ENCODE measurements around the gene PPFIBP1.
A peak's percentile ranks its signal among the peaks of the same experiment; 100 is the strongest.
"Not testable (repeated sequence)": the region's sequence is repeated elsewhere in the genome, so short reads cannot be mapped to it uniquely, and the experiment has no call there.

PPFIBP1 gene

DNA sequence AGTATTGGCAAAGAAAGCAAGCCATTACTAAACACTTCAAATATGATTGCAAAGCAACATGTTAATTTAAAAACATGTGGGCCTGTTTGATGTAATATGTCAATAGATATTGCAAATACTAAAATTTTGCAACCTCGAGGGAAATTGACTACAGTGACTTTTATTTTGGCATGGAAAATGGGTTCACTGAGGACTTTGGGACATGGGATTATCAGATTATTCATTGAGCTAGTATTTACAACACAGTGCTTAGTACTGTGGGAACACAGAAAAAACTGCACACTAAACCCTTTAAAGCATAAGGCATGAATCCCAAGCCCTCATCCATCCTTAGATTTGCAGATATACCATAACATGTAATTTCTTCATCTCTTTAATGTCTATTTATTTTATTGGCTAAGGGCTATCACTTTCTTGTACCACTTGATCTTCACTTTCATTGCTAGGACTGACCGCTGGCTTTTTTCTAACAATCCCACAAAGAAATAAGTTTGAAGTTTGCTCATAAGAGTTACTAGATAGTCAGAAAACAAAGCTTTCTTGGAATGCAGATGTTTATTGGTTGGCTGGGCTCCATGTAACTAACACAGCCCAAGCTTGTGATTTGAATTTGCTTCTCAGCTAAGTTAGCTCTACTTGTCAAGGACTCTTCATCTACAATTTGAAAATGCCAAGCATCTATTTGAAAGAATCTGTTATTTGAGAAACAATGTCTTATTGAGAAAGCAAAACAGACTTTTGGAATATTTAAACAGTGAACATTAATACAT lies 48.7 kb downstream of the PPFIBP1 start:
- DNase-seq, result no peak

DNA sequence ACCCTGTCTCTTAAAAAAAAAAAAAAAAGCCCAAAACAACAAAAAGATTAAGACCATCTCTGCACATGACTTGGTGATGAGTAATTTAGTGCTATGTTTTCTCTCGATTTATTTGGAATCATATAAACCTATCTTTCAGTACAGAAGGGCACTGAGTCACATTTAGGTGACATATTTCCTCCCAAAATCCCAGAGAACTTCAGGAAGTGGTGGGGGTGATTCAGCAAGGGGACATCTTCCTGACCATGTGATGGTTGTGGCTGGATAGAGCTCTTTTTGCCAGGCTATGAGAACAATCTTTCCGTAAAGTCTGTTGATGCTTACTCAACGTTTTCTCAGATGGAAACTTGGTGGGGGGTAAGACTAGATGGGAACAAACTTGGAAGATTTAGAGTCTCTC lies 50.0 kb downstream of the PPFIBP1 start:
- DNase-seq, result no peak

DNA sequence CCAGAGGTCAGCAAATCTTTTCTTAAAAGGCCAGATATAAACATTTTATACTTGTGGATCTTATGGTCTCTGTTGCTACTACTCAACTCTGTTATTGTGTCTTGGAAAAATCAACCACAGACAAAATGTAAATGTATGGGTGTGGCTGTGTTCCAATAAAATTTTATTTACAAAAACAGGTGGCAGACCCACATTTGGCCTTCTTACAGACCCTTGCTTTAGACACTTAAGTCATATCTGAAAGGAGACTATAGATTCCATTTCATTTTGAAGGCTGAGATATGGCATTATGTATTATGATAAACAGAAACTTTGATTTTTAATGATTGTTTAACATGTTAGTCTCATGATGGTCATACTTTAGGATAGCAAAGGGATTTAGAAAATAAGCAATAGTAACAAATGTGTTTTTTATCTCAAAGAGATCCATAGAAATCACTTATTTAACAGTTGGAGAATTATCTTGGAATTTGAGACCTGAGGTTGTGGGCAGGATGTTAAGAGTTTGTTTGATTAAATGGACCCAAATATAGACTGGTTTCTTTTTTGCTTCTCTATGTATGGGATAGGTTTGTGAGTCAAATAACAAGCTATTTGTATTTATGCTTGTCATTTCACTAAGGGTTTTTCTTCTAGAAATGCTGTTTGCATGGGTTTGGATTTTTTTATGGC lies 51.2 kb downstream of the PPFIBP1 start:
- DNase-seq, result no peak

DNA sequence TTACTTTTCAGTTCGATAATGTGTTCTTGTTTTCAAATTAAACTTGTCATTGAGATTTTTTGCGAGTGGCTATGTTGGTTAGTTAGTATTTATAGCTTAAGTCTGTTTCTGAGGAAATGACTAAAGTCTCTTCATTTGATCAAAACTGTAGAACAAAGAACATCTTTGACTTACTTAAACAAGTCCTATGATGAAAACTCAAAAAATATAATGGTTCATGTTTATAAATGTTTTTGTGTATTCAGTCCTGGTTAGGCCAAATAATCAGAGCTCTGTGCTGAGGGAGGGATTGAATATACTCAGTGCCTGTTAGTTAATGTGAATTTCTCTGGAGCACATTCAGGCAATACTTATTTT lies 51.7 kb downstream of the PPFIBP1 start:
- DNase-seq, result no peak

DNA sequence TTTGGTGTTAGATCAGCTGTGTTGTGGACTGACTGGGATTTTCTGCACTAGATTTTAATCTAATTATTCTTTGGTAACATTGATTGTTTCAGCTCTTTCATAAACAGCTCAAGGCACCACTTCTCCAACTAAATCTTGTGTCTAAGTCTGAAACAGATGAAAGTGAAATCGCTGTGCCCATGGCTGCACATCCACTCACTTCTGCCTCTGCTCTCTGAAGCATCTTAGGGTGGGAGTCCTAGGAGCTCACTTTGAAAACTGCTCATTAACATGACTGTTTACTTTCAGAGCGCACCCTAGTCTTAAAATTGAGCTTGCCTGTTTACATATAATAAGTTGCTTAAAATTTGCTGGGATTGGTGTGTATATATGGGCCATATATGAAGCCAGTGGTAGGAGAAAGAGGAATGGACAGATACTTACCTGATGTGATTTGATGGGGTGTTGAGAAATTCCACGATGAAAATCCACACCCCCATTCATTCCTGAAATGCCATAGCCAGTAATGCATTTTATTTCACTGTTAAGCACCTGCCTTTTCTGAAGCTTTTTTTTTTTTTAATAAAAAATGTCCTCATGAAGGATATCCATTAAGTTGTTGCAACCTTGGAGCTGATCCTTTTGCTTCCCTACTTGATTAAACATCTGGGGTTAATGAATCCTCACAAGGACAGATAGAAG lies 52.8 kb downstream of the PPFIBP1 start:
- DNase-seq, result no peak

DNA sequence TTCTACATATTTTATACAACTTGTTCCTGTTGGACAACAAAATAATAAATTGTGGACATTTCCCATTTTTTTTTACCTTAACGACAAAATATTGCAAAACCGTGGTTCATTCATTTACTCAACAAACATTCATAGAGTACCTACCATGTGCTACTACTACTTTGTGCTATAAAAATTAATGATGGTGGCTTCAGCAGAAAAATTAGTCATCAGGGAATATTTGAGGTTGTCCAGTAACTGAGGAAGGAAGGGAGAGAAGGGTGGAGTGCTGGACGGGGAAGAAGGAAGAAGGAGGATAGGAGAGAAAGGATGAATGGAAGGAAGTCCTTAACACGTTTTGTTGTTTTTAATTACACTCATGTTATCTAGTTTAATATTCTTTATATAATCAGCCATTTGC lies 53.7 kb downstream of the PPFIBP1 start:
- no peak for DNase-seq

DNA sequence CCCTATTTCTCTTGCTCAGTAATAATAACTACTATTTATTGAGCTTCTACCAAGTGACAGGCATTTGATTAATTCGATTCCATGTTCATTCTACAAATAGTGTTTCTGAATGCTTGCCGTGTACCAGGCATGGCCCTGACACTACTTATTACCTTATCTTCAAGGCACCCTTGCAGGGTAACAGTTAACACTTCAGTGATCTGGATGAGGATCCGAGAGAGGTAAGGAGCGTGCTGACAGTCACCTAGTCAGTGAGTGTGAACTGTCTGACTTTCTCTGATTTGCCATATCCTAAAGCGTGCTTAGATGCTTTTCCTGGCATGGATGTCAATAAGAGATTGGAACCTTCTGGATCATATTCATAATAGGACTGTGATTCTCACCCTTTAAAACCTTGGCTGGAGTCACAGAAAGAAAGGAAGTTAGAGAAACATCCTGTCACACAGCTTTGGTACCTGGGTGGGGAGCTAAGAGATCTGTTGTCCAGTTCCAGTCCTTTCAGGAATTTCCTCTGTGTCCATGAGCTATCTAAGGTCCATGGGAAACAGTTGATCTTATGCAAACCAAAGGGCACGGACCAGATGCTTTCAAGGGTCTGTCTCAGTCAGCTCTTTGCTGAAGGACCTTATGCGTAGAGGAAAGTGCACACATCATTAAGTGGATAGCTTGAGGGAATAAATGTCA lies 54.8 kb downstream of the PPFIBP1 start:
- DNase-seq, result no peak

DNA sequence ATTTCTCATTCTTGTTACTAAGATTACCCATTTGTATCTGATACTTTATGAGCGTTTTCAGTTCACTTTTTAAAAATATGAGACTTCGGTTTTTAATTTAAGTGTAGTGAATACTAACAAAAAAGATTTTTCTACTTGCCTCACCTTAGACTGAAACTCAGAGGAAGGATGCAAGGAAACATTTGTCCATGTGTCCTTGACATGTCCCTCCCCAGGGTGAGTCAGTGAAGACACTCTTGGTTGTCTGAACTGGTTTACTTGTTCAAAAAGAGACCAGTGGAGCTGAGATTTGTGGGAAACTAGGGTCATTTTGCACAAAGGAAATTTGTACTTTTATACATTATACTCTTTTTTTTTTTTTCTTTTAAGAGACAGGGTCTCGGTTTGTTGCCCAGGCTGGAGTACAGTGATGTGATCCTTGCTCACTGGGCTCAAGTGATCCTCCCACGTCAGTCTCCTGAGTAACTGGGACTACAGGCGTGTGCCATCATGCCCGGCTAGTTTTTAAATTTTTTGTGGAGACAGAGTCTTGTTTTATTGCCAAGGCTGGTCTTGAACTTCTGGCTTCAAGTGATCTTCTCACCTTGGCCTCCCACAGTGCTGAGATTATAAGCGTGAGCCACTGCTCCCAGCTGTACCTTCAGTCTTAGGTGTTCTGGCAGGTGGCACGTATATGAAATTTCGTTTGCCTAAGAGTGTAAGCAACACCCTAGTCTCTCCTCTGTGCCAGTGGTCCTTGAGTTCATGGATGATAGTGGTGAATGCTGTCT lies 56.7 kb downstream of the PPFIBP1 start:
- DNase-seq, result no peak

DNA sequence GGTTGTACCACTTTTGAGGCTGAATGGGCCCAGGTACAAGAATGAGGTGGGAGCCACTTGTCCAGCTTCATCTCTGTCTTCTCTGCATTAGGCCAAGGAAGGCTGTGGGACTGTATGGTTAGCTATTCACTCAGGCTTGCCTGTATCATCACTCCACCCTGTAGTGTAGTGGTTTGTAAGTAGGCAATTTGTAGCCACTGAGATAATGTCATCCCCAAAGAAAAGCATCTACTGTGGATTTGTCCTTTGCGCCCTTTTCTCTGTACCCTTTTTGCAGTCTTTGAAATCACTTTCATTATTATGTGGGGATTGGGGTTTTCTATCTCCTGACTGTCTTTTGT lies 57.3 kb downstream of the PPFIBP1 start:
- DNase-seq, result not testable (repeated sequence)

DNA sequence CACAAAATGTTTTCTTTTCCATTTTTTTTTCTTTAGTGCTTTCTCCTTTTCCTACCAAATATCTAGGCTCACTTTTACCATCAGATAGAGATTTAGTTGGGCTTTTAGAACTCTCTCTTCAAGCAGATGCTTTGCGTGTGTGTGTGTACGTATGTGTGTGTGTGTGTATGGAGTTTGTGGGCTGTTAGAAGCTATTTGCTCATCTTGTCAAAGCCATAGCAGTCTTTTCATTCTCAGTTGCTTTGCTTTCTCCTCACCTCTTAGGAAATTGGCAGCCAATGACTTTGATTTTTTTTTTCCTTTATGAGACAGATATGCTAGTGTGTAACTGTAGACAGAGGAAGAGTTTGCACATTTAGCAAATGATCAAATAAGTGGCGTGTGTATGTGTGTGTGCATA lies 57.8 kb downstream of the PPFIBP1 start:
- not testable (repeated sequence) for DNase-seq

DNA sequence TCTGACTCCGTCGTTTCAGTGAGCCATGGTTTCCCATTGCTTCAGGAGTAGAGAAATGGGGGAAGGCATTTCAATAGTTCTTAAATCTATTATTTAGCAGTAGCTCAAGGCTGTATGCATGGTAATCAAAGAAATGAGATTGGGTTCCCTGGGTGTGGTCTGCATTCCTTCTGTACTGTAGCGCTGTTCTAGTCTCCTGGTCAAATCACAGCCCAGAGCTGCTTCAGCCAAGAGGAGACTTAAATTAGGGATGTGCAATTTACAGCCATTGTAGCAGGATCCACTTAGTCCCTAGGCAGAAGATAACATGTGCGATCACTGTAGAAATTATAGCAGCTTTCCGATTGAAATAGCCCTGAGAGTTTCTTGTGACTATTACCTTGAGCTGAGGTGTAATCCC lies 58.4 kb downstream of the PPFIBP1 start:
- DNase-seq, result not testable (repeated sequence)

DNA sequence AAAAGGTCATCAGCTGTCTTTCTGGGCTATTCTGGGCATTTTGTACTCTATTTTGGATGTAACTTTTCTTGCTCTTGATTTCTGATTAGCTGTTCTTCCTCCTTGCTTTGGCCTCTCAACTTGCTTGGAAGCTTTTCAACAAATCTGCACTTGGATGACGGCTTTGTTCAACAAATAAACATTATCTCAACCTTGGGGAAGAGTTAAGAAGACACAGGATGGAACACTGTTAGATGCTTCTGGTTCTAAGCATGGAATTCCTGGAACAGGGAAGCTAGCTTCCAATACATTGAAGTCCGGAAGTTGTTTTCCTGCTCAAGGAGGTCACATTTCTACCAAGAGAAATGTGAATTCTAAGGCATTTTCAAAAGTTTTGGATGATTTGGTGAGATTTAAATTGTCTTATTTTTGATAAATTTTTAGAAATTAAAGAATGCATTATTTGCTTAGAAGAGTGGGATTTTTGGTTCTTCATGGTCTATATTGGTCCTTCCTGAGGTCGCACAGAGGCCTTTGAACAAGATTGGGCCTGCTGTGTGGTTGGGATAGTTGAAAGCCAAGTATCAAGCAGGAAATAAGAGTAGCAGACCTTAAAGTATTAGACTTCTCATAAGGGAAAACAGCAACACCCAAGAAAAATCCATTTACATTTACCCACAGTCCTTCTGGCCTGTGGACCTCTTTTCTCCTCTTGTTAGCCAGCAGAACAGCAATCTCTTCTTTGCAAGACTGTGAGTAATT lies 59.2 kb downstream of the PPFIBP1 start:
- no peak for DNase-seq

DNA sequence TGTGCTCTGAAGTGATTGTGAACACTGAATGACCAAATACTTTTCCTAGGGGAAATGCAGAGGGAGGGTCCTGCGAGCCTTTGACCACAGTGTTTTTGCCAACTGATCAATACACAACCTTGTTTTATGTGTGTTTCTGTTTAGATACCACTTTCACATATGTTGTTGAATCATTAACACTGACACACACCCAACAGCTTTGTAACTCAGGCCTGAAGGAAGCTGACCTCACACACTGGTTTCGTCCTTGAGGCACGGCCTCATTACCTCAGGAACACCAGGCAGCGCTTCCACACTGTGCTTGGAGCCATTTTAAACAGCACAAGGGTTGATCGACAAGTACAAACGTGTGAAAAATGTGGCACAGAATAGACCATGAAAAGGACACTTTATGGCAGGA lies 60.0 kb downstream of the PPFIBP1 start:
- DNase-seq, result no peak

DNA sequence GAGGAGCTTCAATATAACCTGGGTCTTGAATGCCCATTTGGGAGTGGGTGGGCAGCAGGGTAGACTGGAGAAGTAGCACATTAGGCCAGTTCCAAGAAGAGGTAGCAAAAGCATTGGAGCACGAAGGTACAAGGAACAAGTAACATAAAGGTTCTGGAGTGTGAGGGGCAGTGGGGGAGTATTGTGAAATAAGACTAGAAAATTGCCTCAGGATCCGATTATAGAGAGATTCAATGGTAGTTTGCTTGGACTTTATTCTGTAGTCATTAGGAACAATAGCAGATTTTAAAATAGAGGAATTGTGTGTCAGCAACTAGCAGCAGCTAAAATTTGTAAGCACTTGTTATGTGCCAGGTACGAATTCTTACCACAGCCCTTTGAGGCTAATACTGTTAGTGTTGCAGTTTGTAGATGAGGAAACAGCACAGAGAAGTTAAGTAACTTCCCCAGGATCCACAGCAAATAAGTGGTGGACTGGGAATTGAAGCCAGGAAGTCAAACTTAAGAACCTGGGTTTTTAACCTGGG lies 61.8 kb downstream of the PPFIBP1 start:
- no peak for DNase-seq

DNA sequence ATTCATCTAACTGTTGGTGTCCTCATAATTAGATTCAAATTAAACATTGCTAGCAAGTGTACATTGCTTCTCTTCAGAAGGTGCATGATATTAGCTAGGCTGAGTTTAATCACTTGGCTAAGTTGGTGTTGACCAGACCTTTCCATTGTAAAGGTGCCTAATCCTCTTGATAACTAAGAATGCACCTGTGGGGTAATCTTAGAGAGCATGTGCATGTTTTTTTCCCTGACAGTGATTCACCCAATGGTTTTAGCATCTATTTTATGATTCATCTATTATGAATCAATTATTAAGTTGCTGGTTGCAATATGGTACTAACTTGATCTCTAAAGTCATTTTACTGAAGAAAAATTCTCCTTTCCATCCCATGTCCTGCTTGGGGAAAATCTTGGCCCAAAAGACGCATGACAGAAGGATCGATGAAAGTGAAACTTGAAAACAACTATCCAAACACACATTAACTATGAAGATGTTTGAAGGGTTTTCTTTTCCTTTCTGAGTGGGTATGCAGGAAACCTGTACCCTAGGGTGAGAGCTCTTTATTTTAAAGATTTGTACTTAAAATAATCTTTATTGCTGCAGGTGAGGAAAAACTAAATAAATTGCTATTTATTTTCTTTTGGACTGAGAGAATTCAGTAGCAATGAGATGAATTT lies 64.2 kb downstream of the PPFIBP1 start:
- DNase-seq, result not testable (repeated sequence)

DNA sequence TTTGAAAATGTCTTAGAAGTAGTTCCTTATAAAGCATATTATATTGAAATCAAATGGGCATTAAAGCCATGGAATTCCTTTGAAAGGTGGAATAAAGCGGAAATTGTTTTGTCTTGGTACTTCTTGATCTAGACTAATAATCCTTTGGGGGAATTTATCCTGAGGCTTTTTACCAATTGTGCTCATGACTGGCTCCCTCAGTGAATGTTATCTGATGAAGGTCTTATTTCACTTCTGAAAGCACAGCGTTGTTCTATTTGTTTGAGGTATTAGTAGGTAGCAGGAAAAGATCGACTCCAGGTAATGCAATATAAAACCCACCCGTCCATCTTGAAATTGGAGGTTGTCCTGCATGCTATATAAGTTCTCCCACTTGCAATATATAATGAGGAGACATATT lies 64.8 kb downstream of the PPFIBP1 start:
- DNase-seq, result no peak

DNA sequence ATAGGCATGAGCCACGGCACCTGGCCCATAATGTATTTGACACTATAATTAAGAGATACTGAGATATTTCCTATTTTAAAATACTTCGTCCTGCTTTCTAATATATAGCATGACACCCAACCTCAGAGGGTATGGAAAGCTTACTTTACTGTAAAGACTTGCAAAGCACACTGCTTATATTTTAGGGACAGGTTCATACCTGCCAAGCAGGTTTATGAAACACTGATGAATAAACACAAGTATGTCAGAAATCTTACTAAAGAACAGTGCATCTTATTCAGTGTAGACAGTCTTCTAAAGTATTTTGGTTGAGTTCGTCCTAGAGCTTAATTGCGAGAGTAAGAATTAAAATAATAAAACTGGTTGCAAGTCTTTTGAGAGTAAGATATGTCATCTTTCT lies 65.4 kb downstream of the PPFIBP1 start:
- DNase-seq, result no peak

DNA sequence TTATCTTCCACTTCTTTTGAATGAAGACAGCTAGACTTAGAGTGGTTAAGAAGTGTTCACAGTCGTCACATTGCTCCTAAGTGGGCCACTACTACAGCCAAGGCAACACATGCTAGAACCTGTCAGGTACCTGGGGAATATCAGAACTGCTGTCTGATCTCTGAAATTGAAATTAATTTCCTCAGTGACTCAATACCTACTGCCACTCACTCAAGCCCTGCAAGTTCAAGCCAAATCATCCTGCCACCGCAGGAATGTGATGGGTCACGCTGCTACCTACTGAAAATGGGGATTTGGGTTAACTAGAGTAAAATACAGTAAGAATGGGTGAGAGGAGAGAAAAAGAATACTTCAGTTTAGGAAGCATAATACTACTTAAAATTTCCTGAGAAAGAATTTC lies 67.7 kb downstream of the PPFIBP1 start:
- DNase-seq, result not testable (repeated sequence)

DNA sequence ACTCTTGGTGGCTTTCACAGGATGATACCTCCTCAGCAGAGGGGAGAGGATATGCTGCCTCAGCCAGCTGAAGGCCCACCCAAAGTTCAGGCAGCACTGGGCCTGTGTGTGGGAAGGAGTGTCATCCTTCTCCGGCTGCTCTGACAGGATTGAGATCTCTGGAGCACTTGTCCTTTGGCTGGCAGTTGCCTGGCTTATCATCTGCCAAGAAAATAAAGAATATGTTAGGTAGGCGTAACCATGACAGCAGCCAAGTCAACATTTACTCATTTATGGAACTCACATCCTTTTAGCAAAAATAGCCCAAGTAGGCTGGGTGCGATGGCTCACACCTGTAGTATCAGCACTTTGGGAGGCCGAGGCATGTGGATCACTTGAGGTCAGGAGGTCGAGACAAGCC lies 68.5 kb downstream of the PPFIBP1 start:
- peak; percentile 29 for DNase-seq

DNA sequence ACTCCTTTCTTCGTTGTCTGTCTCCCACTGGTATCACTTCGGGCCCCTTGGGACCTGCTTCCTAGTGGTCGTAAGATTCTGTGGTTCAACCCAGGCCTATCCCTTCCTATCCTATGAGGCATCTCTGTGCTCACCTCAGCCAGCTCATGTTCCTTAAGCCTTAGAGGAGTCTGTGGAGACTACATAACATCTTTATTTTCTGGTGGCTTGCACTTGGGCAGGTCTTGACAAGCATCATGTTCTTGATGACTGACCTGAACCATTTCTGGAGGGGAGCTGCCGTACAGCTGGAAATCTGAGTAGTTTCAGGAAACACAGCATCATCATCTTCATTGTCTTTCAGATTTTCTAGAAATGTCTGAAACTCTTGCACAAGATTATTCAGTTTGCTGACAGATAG lies 69.3 kb downstream of the PPFIBP1 start:
- DNase-seq, result no peak

DNA sequence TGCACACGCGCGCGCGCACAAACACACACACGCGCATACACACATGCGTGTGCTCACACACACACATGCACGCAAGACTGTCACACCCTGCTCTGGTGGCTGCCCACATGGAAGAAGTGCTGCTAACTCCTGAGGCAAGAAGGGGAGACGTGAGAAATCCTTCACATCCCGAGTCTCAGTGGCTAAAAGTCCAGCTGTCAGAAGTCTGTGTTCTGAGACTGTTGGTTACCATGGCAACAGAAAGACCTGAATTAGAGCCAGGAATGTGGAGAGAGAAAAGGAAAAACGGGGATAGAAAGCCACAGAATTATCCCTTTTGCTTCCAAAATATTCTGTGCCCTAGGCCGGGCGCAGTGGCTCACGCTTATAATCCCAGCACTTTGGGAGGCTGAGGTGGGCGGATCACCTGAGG lies 71.2 kb downstream of the PPFIBP1 start:
- no peak for DNase-seq

Measured in activated CD4-positive, alpha-beta T cell treated with anti-CD3 and anti-CD28 coated beads, Interleukin-2, amount 50 U/mL, for 16 hours (primary cell).